ENCODE results near the gene IDNK.

The IDNK gene

DNA sequence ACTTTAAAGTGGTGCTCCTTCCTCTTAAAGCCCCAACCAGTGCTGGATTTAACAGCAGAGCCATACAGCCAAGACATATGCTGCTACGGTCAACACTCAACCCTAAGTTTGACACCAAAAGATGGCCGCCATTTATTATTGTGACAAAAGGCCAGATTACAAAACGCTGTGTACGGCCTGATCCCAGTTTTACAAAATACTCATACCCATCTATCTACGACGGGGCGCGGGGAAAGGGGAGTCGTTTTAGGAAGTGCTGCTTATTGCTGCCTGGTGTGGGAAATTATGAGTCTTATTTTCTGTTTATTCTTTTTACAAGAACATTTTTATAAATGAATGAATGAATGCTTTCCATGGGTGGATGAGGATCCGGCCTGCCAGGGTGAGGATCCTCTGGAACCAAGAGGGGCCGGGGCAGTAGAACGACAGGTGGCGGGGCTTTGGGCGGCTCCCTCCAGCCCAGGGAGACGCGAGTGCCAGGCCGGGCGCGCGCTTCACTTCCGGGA, 457 bp upstream of the IDNK start:
- peak overlapping the region; percentile 92 for H3K4me3 ChIP-seq (ENCODE audit: low read depth, low read length)
- TF ChIP-seq CTCF (IDR thresholded peaks at IDR 0.05; ENCODE audit: borderline replicate concordance, insufficient read depth, low read depth, low read length) = no peak

DNA sequence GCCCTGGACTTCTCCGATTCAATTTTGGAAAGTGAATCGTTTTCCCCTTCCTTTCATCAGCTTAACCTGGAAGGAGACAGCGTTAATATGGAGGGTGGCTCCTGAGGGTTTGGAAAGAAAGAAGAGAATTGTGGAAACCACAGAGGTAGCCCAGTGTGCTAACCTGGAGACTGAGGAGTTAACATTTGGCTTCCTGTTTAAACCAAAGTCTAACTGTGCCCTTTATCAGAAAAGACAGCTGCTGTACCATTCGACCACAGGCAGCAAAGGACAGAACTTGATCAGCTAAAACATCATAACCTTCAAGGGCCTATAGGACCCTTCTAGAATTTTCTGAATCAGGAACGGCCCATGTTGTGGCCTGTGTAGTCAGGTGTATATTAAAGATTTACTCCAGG, 735 bp downstream of the IDNK start:
- H3K4me3 ChIP-seq (ENCODE audit: low read depth, low read length) = peak overlapping the region; percentile 92
- TF ChIP-seq CTCF (IDR thresholded peaks at IDR 0.05; ENCODE audit: borderline replicate concordance, insufficient read depth, low read depth, low read length) = no peak

GRCh38 chr9:83625178-83625577, 2.2 kb downstream of the IDNK start:
- no peak overlapping the region for H3K4me3 ChIP-seq (ENCODE audit: low read depth, low read length)
- TF ChIP-seq CTCF (IDR thresholded peaks at IDR 0.05; ENCODE audit: borderline replicate concordance, insufficient read depth, low read depth, low read length) = no peak

- TF ChIP-seq CTCF (IDR thresholded peaks at IDR 0.05; ENCODE audit: borderline replicate concordance, insufficient read depth, low read depth, low read length) = no peak
- H3K4me3 ChIP-seq (ENCODE audit: low read depth, low read length) = no peak overlapping the region
These were observed 5.6 kb downstream of the IDNK start for GRCh38 chr9:83628540-83628939.

GRCh38 chr9:83629433-83630104, 6.6 kb downstream of the IDNK start:
- no peak overlapping the region for H3K4me3 ChIP-seq (ENCODE audit: low read depth, low read length)
- TF ChIP-seq CTCF (IDR thresholded peaks at IDR 0.05; ENCODE audit: borderline replicate concordance, insufficient read depth, low read depth, low read length) = no peak

DNA sequence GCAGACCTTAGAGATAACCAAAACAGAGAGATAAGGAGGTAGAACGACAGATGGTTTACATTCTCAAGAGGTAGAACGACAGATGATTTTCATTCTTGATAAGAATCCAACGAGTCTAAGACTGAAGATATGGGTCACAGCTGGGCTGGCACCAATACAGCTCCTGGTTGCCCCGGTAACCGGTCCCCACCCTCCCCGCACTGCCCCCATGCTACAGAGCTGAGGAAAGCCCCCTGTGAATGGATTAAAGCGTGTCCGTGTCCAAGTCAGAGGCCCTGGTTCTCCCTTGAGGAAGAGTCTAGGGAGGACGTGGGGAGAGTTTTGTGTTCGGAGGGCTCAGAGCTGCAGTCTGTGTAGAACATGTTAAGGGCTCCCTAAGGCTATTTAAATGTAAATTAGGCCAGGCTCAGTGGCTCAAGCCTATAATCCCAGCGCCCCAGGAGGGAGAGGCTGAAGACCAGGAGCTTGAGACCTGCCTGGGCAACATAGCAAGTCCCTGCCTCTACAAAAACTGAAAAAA, 8.1 kb downstream of the IDNK start:
- no peak overlapping the region for H3K4me3 ChIP-seq (ENCODE audit: low read depth, low read length)
- no peak for TF ChIP-seq CTCF (IDR thresholded peaks at IDR 0.05; ENCODE audit: borderline replicate concordance, insufficient read depth, low read depth, low read length)

- no peak for TF ChIP-seq CTCF (IDR thresholded peaks at IDR 0.05; ENCODE audit: borderline replicate concordance, insufficient read depth, low read depth, low read length)
- H3K4me3 ChIP-seq (ENCODE audit: low read depth, low read length) = no peak overlapping the region
These were observed 10.3 kb downstream of the IDNK start for GRCh38 chr9:83633255-83633654.

All from GM12875 (cell line).